HG03280 (cell line): Measurements from ENCODE around the gene KIFC3.
"Not testable (repeated sequence)": the region's sequence is repeated elsewhere in the genome, so short reads cannot be mapped to it uniquely, and the experiment has no call there.

ENCODE experiments used
- ATAC-seq: cut with Tn5 transposase; IDR thresholded peaks from one replicate; pipeline ENCODE4 v1.9.1; 2021; ENCODE audit warnings: mild to moderate bottlenecking, moderate library complexity; ENCODE audit not compliant: unreplicated experiment

Gene KIFC3

DNA sequence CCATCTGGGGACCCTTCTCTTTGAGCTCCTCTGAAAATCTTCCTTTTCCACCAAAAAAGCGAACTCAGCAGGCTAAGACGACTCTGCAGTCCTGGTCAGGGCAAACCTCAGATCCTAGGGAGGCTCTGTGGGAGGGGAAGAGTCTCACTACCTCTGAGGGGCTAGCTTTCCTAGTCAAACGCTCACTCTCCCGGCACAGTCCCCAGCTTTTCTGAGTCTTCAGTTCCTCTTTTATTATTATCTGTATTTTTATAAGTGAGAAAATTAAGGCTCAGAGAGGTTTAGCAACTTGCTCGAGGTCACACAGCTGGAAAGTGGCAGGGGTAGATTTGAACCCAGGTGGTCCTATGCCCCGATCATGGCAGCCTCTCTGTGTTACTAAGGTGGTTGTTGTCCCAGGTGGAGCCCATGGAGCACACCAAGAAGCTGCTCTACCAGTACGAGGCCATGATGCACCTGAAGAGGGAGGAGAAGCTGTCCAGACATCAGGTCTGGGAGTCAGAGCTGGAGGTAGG lies 75.8 kb downstream of the KIFC3 start:
- no peak for ATAC-seq

- no peak for ATAC-seq
These were observed 76.3 kb downstream of the KIFC3 start for GRCh38 chr16:57725976-57726375.

- ATAC-seq = no peak
These were observed 76.7 kb downstream of the KIFC3 start for GRCh38 chr16:57725554-57725953.

- ATAC-seq = no peak
These were observed 77.1 kb downstream of the KIFC3 start for GRCh38 chr16:57725151-57725550.

- ATAC-seq = no peak
These were observed 77.8 kb downstream of the KIFC3 start for GRCh38 chr16:57724531-57724930.

DNA sequence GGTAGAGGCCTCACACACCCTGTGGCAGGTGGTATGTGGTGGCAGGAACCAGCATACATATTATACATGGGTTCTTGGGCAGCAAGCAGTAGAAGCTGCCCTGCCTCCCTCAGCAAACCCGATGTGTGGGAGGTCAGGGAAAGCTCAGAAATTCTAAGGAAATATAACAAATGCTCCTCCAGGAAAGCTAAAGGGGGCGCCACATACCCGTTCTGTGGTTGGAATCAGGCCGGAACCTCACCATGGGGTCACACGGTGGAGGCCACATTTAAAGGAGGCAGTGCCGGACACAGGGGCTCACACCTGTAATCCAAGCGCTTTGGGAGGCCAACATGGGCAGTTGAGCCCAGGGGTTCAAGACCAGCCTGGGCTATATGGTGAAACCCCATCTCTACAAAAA lies 79.1 kb downstream of the KIFC3 start:
- ATAC-seq = no peak

DNA sequence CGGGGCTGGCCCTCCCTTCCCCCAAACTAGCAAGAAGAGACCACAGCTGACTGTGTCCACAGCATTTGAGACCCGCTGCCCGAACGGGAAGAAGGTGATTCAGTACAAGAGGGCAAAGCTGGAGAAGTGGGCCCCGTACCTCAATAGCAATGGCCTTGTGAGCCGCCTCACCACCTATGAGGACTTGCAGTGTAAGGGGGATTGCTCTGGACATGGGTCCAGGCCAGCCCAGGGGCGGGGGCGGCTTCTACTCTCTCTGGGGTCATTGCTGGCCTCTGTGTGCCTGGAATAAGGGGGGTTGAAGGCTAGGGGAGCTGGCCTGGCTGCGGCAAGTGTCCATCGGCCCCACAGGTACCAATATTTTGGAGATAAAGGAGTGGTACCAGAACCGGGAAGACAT lies 79.6 kb downstream of the KIFC3 start:
- no peak for ATAC-seq

- no peak for ATAC-seq
These were observed 80.1 kb downstream of the KIFC3 start for GRCh38 chr16:57722210-57722499.

DNA sequence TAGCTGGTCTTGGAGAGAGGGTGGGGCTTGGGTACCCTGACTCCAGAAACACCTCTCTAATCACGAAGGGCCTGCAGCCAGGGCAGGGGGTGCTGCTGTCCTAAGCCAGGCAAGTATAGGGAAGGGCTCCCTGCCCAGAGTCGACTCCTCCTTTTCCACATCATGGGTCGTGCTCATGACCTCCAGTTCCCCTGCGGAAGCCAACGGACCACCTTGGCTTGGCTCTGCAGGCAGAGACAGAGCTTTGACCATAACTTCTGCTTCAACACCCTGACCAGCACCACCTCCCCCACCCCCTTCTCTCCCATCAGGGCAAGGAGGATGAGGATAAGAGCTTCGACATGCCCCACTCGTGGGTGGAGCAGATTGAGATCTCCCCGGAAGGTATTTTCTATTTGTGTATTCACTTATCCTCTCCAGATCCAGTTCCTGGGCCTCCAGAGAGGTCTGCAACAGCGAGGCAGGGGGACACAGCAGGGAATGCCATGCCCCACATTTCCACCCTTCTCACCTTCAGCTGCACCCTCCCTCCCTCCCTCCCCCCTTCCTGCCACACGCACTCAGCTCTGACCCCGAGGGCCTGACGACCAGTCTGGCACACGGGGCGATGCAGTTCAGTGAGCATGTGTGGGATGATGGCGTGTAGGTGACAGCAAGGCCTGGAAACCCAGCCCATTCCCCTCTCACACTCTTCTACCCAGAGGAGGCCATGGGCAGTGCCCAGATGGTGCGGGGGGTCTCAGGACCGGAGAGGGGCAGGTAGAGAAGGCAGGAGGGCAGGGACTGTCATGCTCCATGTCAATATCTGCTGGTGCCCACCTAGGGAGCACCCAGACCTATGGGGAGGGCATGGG lies 80.7 kb downstream of the KIFC3 start:
- no peak for ATAC-seq

- ATAC-seq = no peak
These were observed 82.1 kb downstream of the KIFC3 start for GRCh38 chr16:57720142-57720575.

GRCh38 chr16:57714047-57714446 lies 88.2 kb downstream of the KIFC3 start:
- ATAC-seq = no peak

DNA sequence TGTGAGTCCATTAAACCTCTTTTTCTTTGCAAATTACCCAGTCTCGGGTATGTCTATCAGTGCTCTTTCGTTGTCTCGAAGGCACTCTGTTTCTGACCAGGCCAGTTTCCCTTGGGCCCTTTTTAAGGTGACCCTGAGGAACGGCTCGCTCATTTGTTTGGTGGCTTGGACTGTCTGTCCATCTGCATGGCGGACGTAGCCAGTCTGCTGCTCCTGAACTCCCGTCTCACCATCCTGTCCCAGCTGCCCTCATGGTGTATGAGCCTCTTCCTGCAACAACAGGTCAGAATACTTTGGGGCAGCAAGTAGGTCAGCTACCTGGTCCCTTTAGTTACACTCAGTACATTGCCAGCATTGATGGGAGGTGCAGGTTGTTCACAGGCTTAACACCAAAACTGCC lies 88.7 kb downstream of the KIFC3 start:
- no peak for ATAC-seq

DNA sequence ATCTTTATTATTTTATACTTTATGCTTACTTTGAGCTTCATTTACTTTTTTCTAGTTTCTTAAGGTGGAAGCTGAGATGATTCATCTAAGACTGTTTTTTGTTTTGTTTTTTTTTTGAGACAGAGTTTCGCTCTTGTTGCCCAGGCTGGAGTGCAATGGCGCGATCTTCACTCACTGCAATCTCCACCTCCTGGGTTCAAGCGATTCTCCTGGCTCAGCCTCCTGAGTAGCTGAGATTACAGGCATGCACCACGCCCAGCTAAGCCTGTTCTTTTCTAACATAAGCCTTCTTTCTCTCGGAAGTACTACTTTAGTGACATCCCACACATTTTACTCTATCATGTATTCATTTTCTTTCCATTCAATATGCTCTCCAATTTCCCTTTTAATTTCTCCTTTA lies 89.7 kb downstream of the KIFC3 start:
- ATAC-seq = not testable (repeated sequence)

GRCh38 chr16:57711993-57712392 lies 90.3 kb downstream of the KIFC3 start:
- ATAC-seq = no peak

- no peak for ATAC-seq
These were observed 90.9 kb downstream of the KIFC3 start for GRCh38 chr16:57711346-57711745.

- no peak for ATAC-seq
These were observed 92.6 kb downstream of the KIFC3 start for GRCh38 chr16:57709663-57710062.
